ENCODE measurements around the gene FAT1. TPM values are rescaled to one million over a fixed set of nuclear protein-coding genes. Genes with fewer than 3 reads are reported as not detected.
"Not testable (repeated sequence)": the region's sequence is repeated elsewhere in the genome, so short reads cannot be mapped to it uniquely, and the experiment has no call there.

Gene FAT1
- total RNA-seq, 3 donors from 2014 or later = 0.45 to 0.90 (median 0.73) TPM

DNA sequence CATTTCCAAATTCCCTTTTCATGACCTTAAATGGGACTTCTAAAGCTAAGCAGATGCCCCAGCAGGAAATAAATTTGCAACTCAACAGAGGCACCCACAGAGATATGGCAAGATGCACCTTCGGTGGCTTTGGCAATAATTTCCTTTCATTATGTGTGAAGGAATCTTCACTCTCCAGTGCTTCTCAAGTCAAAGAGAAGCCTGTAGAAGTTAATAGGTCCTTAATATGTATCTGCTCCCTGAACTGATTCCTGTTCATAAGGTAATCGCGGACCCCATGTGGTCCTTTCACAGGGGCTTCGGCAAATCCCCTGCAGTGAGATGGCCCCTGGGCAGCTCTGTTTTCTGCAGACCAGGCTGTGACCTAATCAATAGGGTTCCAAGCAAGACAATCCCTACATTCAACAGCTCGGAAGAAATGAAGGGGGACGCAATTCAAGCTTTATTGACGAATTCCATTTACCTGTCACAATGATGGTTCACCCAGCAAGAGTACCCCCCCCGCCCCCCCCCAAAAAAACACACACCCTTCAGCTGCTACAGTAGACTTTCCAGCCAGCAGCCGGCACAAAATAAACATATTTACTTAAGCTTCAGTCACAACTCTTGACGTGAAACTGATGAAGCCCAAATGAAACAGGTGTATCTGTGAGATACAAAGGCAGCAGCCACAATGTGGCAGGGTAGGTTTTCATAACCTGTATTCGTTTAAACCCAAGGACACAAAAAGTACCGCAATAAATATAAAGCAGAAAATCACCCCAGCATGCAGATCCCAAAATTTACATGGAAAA, 35.3 kb downstream of the FAT1 start:
- DNase-seq (no peak), ATAC-seq (no peak)
- H3K36me3 Mint-ChIP-seq (ENCODE audit: insufficient read depth) = no peaks in the 10 kb centered on the region
- no peaks in the 10 kb centered on the region for H3K4me1 Mint-ChIP-seq (ENCODE audit: low read depth)
- no peaks in the 10 kb centered on the region for H3K9me3 Mint-ChIP-seq
- H3K4me3 Mint-ChIP-seq = no peak overlapping the region
- H3K27me3 Mint-ChIP-seq (ENCODE audit: low read depth) = no peaks in the 10 kb centered on the region

DNA sequence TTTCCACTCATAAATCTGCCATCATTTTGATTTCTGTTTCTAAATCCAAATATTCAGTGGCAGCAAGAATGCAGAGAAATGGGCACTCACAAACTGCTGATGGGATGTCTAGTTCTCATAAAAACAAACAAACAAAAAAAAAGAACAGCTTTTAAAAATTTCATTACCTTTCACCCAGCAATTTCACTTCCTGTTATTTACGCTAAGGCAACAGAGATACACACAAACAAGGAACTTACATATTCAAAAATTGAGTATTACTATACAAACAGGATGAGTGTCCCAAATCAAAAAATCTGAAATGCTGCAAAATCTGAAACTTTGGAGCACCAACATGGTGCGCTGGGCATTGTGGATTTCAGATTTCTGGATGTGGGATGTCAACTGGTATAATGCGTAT, 36.4 kb downstream of the FAT1 start:
- DNase-seq = no peak
- Mint-ChIP-seq H3K4me1 (ENCODE audit: low read depth) (no peaks in the 10 kb centered on the region), H3K9me3 (no peaks in the 10 kb centered on the region), H3K27me3 (ENCODE audit: low read depth) (no peaks in the 10 kb centered on the region), H3K36me3 (ENCODE audit: insufficient read depth) (no peaks in the 10 kb centered on the region), H3K4me3 (no peak overlapping the region)
- ATAC-seq = no peak

- ATAC-seq (no peak), DNase-seq (no peak)
- Mint-ChIP-seq H3K36me3 (ENCODE audit: insufficient read depth) (no peaks in the 10 kb centered on the region), H3K4me3 (no peak overlapping the region), H3K9me3 (peaks cover 5% of the 10 kb centered on the region), H3K4me1 (ENCODE audit: low read depth) (no peaks in the 10 kb centered on the region), H3K27me3 (ENCODE audit: low read depth) (no peaks in the 10 kb centered on the region)
Measured at GRCh38 chr4:186685767-186686183, 37.9 kb downstream of the FAT1 start.

DNA sequence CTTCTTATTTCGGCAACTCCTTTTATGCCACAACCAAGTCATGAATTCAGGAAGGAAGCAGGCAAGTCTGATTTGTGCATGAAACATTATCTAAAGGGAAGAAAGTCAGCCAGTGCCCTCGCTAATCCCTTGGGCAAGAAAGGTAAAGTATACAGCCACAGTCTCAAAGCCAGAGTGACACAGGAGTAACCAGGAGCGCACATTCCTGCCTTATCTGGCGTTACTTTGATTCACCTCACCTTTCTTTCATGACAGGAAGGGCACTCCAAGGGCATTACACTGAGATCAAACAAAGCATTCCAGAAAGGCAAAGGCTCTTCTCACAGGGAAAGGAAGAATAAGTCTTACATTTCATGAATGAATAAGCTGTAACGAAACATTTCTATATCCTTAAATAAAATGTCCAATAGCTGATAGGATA, 38.8 kb downstream of the FAT1 start:
- H3K9me3 Mint-ChIP-seq = peaks cover 5% of the 10 kb centered on the region
- H3K4me1 Mint-ChIP-seq (ENCODE audit: low read depth) = no peaks in the 10 kb centered on the region
- ATAC-seq (no peak), DNase-seq (no peak)
- no peak overlapping the region for H3K4me3 Mint-ChIP-seq
- no peaks in the 10 kb centered on the region for H3K27me3 Mint-ChIP-seq (ENCODE audit: low read depth)
- no peaks in the 10 kb centered on the region for H3K36me3 Mint-ChIP-seq (ENCODE audit: insufficient read depth)

DNA sequence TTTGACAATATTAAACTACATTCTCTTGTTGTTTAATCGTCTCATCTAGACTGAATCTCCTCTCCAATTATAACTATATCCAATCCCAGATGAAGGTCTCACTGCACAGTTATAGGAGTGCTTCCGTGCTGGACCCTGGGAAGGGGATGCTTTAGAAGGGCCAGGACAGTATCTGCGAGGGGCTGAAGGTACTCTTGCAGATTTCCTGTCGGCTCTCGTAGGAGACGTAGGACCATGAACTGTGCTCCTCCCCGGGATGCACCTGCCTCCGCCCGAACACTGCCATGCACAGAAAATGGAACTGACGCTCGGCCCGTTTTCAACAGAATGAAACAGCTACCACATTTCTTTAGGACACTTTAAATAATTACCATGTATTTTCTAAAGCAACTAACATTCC, 39.4 kb downstream of the FAT1 start:
- ATAC-seq (no peak), DNase-seq (no peak)
- Mint-ChIP-seq H3K4me1 (ENCODE audit: low read depth) (no peaks in the 10 kb centered on the region), H3K27me3 (ENCODE audit: low read depth) (no peaks in the 10 kb centered on the region), H3K36me3 (ENCODE audit: insufficient read depth) (no peaks in the 10 kb centered on the region), H3K9me3 (peaks cover 5% of the 10 kb centered on the region), H3K4me3 (no peak overlapping the region)

DNA sequence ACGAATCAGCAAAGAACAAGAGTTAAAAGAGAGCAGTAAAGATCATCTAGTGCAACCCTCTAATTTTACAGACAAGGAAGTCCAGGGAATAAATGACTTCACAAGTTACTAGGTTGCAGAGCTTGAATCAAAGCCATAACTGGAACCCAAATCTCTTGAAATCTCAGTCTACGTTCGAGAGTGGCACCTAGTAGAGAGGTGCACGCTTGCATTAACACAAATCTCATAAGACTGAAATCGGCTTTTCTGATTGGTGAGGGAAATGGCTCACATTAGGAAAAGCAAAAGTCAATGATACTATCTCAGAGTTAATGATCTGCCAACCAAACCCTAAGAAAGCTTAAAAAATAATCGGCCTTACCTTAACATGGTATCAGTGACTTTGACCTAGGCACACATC, 43.0 kb downstream of the FAT1 start:
- H3K4me3 Mint-ChIP-seq = no peak overlapping the region
- no peak for ATAC-seq
- H3K4me1 Mint-ChIP-seq (ENCODE audit: low read depth) = no peaks in the 10 kb centered on the region
- H3K27me3 Mint-ChIP-seq (ENCODE audit: low read depth) = no peaks in the 10 kb centered on the region
- peaks cover 5% of the 10 kb centered on the region for H3K9me3 Mint-ChIP-seq
- DNase-seq = no peak
- no peaks in the 10 kb centered on the region for H3K36me3 Mint-ChIP-seq (ENCODE audit: insufficient read depth)

GRCh38 chr4:186676531-186677161, 47.0 kb downstream of the FAT1 start:
- Mint-ChIP-seq H3K4me3 (no peak overlapping the region), H3K36me3 (ENCODE audit: insufficient read depth) (no peaks in the 10 kb centered on the region), H3K4me1 (ENCODE audit: low read depth) (no peaks in the 10 kb centered on the region), H3K9me3 (peaks cover 5% of the 10 kb centered on the region), H3K27me3 (ENCODE audit: low read depth) (no peaks in the 10 kb centered on the region)
- ATAC-seq = no peak
- DNase-seq = no peak

DNA sequence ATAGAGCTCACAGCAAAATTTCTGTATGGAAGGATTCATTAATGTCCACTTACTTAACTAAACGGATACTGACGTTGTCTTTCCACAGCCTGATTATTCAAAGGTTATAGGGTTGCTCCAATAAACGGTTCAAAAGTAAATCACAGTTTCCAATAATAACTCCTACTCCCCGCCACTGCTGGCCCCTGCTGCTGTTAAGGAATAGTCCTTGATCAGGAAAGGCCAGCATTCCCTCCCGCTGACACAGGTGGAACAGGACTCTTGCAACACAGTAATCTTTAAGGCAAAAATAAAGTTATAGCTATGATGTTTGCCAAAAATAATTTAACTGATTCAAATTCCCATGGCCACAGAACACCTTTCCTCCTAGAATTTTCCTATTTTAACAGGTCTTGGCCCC, 53.9 kb downstream of the FAT1 start:
- Mint-ChIP-seq H3K4me1 (ENCODE audit: low read depth) (no peaks in the 10 kb centered on the region), H3K36me3 (ENCODE audit: insufficient read depth) (no peaks in the 10 kb centered on the region), H3K4me3 (no peak overlapping the region), H3K9me3 (no peaks in the 10 kb centered on the region), H3K27me3 (ENCODE audit: low read depth) (peaks cover 3% of the 10 kb centered on the region)
- DNase-seq (no peak), ATAC-seq (no peak)

DNA sequence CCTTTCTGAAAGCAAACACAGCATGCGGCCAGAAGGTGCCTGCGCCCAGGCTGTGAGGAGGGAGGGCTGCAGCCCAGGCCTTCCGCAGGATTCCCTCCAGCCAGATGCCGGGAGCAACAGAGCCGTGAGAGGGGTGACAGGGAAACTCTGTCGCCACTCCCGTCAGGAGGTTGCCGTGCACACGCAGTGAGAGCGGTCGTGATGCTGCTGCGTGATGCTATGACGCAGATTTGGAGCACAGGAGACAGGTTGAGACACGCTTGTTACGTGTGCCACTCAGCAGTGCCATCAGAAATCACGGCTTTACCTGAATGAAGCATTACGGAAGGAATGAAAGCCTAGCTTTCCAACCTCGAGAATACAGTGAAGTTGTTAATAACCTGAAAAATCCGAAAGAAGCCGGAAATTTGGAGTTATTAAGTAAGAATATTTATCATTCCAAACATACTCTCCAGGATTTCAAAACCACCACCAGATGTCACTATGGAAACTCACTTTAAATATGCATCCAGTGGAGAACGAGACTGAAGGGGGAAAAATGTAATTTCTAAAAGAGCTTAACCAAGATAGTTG, 54.4 kb downstream of the FAT1 start:
- DNase-seq = no peak

DNA sequence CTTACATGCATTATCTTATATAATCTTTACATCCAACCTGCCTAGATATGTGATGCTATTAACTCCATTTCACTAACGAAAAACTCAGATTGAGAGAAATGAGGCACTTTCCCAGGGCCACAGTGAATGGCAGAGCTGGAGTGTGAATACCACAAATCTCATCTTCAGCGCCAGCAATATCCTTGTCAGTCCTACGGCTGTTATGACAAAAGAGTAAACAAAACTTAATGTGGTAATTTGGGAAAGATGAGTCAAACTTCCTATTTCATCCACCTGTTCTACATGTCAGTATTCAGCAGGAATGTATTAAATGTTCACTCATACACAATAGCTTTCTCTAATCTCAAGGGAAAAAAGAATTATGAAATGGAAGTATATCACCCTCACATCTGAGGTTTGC, 56.9 kb downstream of the FAT1 start:
- Mint-ChIP-seq H3K9me3 (no peaks in the 10 kb centered on the region), H3K4me3 (no peak overlapping the region), H3K27me3 (ENCODE audit: low read depth) (peaks cover 3% of the 10 kb centered on the region), H3K36me3 (ENCODE audit: insufficient read depth) (no peaks in the 10 kb centered on the region), H3K4me1 (ENCODE audit: low read depth) (no peaks in the 10 kb centered on the region)
- ATAC-seq (no peak), DNase-seq (no peak)

More for the DNA sequence above, 54.4 kb downstream of the FAT1 start:
- no peaks in the 10 kb centered on the region for H3K4me1 Mint-ChIP-seq (ENCODE audit: low read depth)
- H3K27me3 Mint-ChIP-seq (ENCODE audit: low read depth) = peaks cover 3% of the 10 kb centered on the region
- no peaks in the 10 kb centered on the region for H3K9me3 Mint-ChIP-seq
- H3K36me3 Mint-ChIP-seq (ENCODE audit: insufficient read depth) = no peaks in the 10 kb centered on the region
- ATAC-seq = no peak
- no peak overlapping the region for H3K4me3 Mint-ChIP-seq

DNA sequence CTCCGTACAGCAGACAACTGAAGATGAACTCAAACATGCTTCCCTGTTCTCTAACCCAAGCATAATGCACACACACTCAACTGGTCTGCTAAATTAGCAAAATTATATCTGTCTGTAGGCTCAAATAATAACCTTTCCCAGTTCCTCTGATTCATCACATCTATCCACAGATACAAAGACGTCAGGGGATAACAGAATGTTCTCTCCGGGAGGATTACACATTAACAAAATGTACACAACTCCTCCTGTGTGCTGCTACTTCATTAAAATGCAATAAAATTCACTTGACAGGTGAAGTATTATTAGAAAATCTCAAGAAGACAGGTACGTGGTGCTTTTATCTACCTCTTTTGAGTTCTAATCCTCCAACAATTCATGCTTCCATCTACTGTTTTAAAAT, 57.4 kb downstream of the FAT1 start:
- Mint-ChIP-seq H3K36me3 (ENCODE audit: insufficient read depth) (no peaks in the 10 kb centered on the region), H3K27me3 (ENCODE audit: low read depth) (peaks cover 3% of the 10 kb centered on the region), H3K9me3 (no peaks in the 10 kb centered on the region), H3K4me1 (ENCODE audit: low read depth) (no peaks in the 10 kb centered on the region), H3K4me3 (no peak overlapping the region)
- DNase-seq (no peak), ATAC-seq (no peak)

DNA sequence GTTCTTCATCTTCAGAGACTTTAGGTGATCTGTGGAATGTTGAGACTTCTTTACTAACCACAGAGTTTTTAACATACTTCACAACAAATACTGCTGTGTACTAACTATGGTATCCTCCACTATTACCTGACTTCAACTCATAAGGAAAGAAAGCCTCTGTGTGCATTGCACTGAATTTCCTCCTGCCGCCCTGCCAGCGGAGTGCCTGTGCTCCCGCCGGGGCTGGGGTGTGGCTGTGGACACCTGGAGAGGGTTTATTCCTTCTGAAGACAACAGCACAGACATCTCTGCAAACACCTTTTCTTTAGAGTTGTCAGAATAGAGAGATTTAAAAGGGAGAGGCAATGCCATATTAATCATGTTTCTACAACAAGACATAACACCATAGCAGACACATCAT, 63.3 kb downstream of the FAT1 start:
- H3K4me1 Mint-ChIP-seq (ENCODE audit: low read depth) = no peaks in the 10 kb centered on the region

DNA sequence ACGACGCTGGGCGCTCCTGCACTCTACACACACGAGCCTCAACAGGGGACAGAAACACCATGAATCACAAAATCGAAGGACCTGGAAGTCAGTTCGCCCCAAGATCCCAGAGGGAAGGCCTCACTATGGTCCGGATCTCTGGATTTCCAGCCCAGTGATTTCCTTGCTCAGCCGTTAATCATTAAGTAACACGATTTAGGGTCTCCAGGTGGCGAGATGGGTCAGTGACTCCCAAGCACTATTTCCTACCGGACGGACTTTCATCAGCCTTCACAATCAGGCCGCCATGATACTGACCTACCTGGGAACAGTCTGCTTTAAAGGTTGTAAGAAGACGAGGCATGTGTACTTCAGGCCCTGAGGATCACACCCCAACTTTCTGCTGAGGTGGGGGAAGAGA, 63.7 kb downstream of the FAT1 start:
- DNase-seq = no peak
- H3K9me3 Mint-ChIP-seq = no peaks in the 10 kb centered on the region
- no peak for ATAC-seq
- H3K36me3 Mint-ChIP-seq (ENCODE audit: insufficient read depth) = no peaks in the 10 kb centered on the region
- H3K4me3 Mint-ChIP-seq = no peak overlapping the region
- H3K4me1 Mint-ChIP-seq (ENCODE audit: low read depth) = no peaks in the 10 kb centered on the region
- no peaks in the 10 kb centered on the region for H3K27me3 Mint-ChIP-seq (ENCODE audit: low read depth)

More for the DNA sequence above, 63.3 kb downstream of the FAT1 start:
- no peaks in the 10 kb centered on the region for H3K9me3 Mint-ChIP-seq
- no peak overlapping the region for H3K4me3 Mint-ChIP-seq
- no peaks in the 10 kb centered on the region for H3K27me3 Mint-ChIP-seq (ENCODE audit: low read depth)
- DNase-seq (no peak), ATAC-seq (no peak)
- H3K36me3 Mint-ChIP-seq (ENCODE audit: insufficient read depth) = no peaks in the 10 kb centered on the region

- ATAC-seq; H3K9me3 Mint-ChIP-seq; H3K27me3 Mint-ChIP-seq (ENCODE audit: low read depth); DNase-seq; H3K4me1 Mint-ChIP-seq (ENCODE audit: low read depth); H3K4me3 Mint-ChIP-seq; H3K36me3 Mint-ChIP-seq (ENCODE audit: insufficient read depth): not testable (repeated sequence)
Measured at GRCh38 chr4:186659456-186659855, 64.2 kb downstream of the FAT1 start.

GRCh38 chr4:186658657-186659056, 65.0 kb downstream of the FAT1 start:
- Mint-ChIP-seq H3K4me1 (ENCODE audit: low read depth) (no peaks in the 10 kb centered on the region), H3K9me3 (peaks cover 6% of the 10 kb centered on the region), H3K4me3 (no peak overlapping the region), H3K27me3 (ENCODE audit: low read depth) (no peaks in the 10 kb centered on the region), H3K36me3 (ENCODE audit: insufficient read depth) (no peaks in the 10 kb centered on the region)
- no peak for ATAC-seq
- no peak for DNase-seq
